Endothelial cell of umbilical vein (primary cell): Measurements from ENCODE around the gene CCDC14.

Experiments used
- EZH2 ChIP-seq: IDR thresholded peaks from 2 replicates; pipeline ENCODE4 v1.6.1; 2012; ENCODE audit warnings: borderline replicate concordance, low read depth, mild to moderate bottlenecking, moderate library complexity, low read length, inconsistent platforms; ENCODE audit not compliant: severe bottlenecking
- MAX ChIP-seq: IDR thresholded peaks from 2 replicates; pipeline ENCODE4 v1.6.1; 2011; ENCODE audit not compliant: insufficient read depth, insufficient read length
- POLR2A ChIP-seq: IDR thresholded peaks from 2 replicates; pipeline ENCODE4 v1.6.1; 2012; ENCODE audit warnings: low read depth, mild to moderate bottlenecking, control low read depth, low read length
- TF ChIP-seq, protein P1 (sequence below), 2 donors: IDR thresholded peaks; 1 replicate in 1 of 2; 2 replicates in 1 of 2; pipeline ENCODE4 v1.5.1; 2011; ENCODE audit warnings: low read length in 2 of 2, mild to moderate bottlenecking in 2 of 2, moderate library complexity in 2 of 2, control low read depth in 1 of 2, inconsistent platforms in 1 of 2, low read depth in 1 of 2; ENCODE audit not compliant: insufficient read depth in 1 of 2; ENCODE audit errors: extremely low read depth in 1 of 2

GRCh38 chr3:123907720-123908119 is 53.3 kb downstream of the CCDC14 start:
- TF ChIP-seq, protein P1, sequence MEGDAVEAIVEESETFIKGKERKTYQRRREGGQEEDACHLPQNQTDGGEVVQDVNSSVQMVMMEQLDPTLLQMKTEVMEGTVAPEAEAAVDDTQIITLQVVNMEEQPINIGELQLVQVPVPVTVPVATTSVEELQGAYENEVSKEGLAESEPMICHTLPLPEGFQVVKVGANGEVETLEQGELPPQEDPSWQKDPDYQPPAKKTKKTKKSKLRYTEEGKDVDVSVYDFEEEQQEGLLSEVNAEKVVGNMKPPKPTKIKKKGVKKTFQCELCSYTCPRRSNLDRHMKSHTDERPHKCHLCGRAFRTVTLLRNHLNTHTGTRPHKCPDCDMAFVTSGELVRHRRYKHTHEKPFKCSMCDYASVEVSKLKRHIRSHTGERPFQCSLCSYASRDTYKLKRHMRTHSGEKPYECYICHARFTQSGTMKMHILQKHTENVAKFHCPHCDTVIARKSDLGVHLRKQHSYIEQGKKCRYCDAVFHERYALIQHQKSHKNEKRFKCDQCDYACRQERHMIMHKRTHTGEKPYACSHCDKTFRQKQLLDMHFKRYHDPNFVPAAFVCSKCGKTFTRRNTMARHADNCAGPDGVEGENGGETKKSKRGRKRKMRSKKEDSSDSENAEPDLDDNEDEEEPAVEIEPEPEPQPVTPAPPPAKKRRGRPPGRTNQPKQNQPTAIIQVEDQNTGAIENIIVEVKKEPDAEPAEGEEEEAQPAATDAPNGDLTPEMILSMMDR (IDR thresholded peaks at IDR 0.05; ENCODE audit: extremely low read depth in 1 of 2, insufficient read depth in 1 of 2, low read depth in 1 of 2, low read length in 2 of 2): no peak
- no peak for TF ChIP-seq POLR2A
- TF ChIP-seq EZH2: no peak
- no peak for TF ChIP-seq MAX
